Osteoblast (primary cell): ENCODE data around the gene VANGL2. TPM values are rescaled to one million over a fixed set of nuclear protein-coding genes. Genes with fewer than 3 reads are reported as not detected.

ENCODE experiments used
- DNase-seq: peaks from one replicate; pipeline ENCODE4 v3.0.0; 2011; ENCODE audit warnings: low spot score, mixed read lengths; ENCODE audit not compliant: insufficient read length; ENCODE audit errors: missing footprints
- H2AFZ ChIP-seq: 2 replicates; pipeline ENCODE4 v1.6.0; 2011; ENCODE audit warnings: mild to moderate bottlenecking, low read length
- H3K27ac ChIP-seq: 2 replicates; pipeline ENCODE4 v1.5.1; 2011; ENCODE audit warnings: mild to moderate bottlenecking, low read depth, low read length, moderate library complexity
- H3K27me3 ChIP-seq: 2 replicates; pipeline ENCODE4 v1.6.0; 2012; ENCODE audit warnings: mild to moderate bottlenecking, control low read depth, inconsistent platforms, low read length, moderate library complexity; ENCODE audit not compliant: insufficient read depth
- H3K36me3 ChIP-seq: 2 replicates; pipeline ENCODE4 v1.5.1; 2011; ENCODE audit warnings: mild to moderate bottlenecking, low read length, control low read depth, moderate library complexity; ENCODE audit not compliant: insufficient read depth
- H3K4me1 ChIP-seq: 2 replicates; pipeline ENCODE4 v1.5.1; 2011; ENCODE audit warnings: mild to moderate bottlenecking, low read length, control low read depth, moderate library complexity; ENCODE audit not compliant: insufficient read depth
- H3K4me2 ChIP-seq: 2 replicates; pipeline ENCODE4 v1.6.0; 2011; ENCODE audit warnings: mild to moderate bottlenecking, low read length; ENCODE audit not compliant: insufficient read depth
- H3K4me3 ChIP-seq: fragments of 200-600 bp; sonication (generic); 3 replicates; pipeline ENCODE4 v1.5.1; 2012; ENCODE audit warnings: mild to moderate bottlenecking, low read length, inconsistent platforms; ENCODE audit not compliant: insufficient read depth
- H3K79me2 ChIP-seq: 2 replicates; pipeline ENCODE4 v1.6.0; 2012; ENCODE audit warnings: mild to moderate bottlenecking, low read length, control low read depth, inconsistent platforms; ENCODE audit not compliant: insufficient read depth
- H3K9me3 ChIP-seq: 2 replicates; pipeline ENCODE4 v1.5.1; 2011; ENCODE audit warnings: low read depth, low read length, control low read depth
- H4K20me1 ChIP-seq: 2 replicates; pipeline ENCODE4 v1.6.0; 2012; ENCODE audit warnings: mild to moderate bottlenecking, low read length, control low read depth; ENCODE audit not compliant: insufficient read depth
- CTCF ChIP-seq: IDR thresholded peaks from 2 replicates; pipeline ENCODE4 v1.5.1; 2011; ENCODE audit warnings: mild to moderate bottlenecking, low read depth, low read length, moderate library complexity; ENCODE audit errors: extremely low read depth
- total RNA-seq: library from RNA; depleted of rRNA; stranded (reverse); fragments of >200 nt; gene quantifications from 2 replicates; pipeline ENCODE4 v1.2.3, GENCODE V29; 2012

Gene VANGL2
- total RNA-seq, 1 donor = not detected

- H3K79me2 ChIP-seq = no peaks in the 10 kb centered on the region
- H3K36me3 ChIP-seq = peaks cover 86% of the 10 kb centered on the region
- H3K27me3 ChIP-seq = no peaks in the 10 kb centered on the region
- peak; percentile 57 for TF ChIP-seq CTCF
- peaks cover 4% of the 10 kb centered on the region for H4K20me1 ChIP-seq
- H3K4me2 ChIP-seq = no peak overlapping the region
- H3K4me3 ChIP-seq = no peak overlapping the region
- no peak overlapping the region for H3K27ac ChIP-seq
- H2AFZ ChIP-seq = no peak overlapping the region
- DNase-seq = no peak
- no peaks in the 10 kb centered on the region for H3K9me3 ChIP-seq
- no peaks in the 10 kb centered on the region for H3K4me1 ChIP-seq
These were observed 45.9 kb upstream of the VANGL2 start for GRCh38 chr1:160354388-160354985.

GRCh38 chr1:160357286-160358002 lies 42.9 kb upstream of the VANGL2 start:
- Histone ChIP-seq H3K36me3 (peaks cover 65% of the 10 kb centered on the region), H2AFZ (no peak overlapping the region)

DNA sequence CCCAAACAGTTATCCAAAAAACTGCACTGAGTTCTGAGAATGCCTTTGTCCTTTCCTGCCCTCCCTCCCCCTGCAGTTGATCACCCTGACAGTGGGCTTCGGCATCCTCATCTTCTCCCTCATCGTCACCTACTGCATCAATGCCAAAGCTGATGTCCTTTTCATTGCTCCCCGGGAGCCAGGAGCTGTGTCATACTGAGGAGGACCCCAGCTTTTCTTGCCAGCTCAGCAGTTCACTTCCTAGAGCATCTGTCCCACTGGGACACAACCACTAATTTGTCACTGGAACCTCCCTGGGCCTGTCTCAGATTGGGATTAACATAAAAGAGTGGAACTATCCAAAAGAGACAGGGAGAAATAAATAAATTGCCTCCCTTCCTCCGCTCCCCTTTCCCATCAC lies 42.3 kb upstream of the VANGL2 start:
- Histone ChIP-seq H3K9me3 (no peaks in the 10 kb centered on the region), H3K79me2 (no peaks in the 10 kb centered on the region), H3K27me3 (no peaks in the 10 kb centered on the region), H2AFZ (no peak overlapping the region), H3K4me2 (no peak overlapping the region), H3K36me3 (peaks cover 59% of the 10 kb centered on the region), H3K27ac (no peak overlapping the region), H3K4me3 (no peak overlapping the region), H3K4me1 (no peaks in the 10 kb centered on the region), H4K20me1 (peaks cover 4% of the 10 kb centered on the region)
- TF ChIP-seq CTCF = no peak
- no peak for DNase-seq

More at GRCh38 chr1:160357286-160358002, 42.9 kb upstream of the VANGL2 start:
- Histone ChIP-seq H3K4me2 (no peak overlapping the region), H3K9me3 (no peaks in the 10 kb centered on the region), H3K4me3 (no peak overlapping the region), H3K27me3 (no peaks in the 10 kb centered on the region), H4K20me1 (peaks cover 4% of the 10 kb centered on the region), H3K27ac (no peak overlapping the region), H3K79me2 (no peaks in the 10 kb centered on the region), H3K4me1 (no peaks in the 10 kb centered on the region)
- TF ChIP-seq CTCF = no peak
- no peak for DNase-seq

GRCh38 chr1:160359559-160360226 lies 40.7 kb upstream of the VANGL2 start:
- Histone ChIP-seq H3K4me2 (no peak overlapping the region), H2AFZ (no peak overlapping the region), H3K36me3 (peaks cover 43% of the 10 kb centered on the region), H3K79me2 (no peaks in the 10 kb centered on the region), H4K20me1 (peaks cover 4% of the 10 kb centered on the region), H3K27me3 (no peaks in the 10 kb centered on the region), H3K4me1 (no peaks in the 10 kb centered on the region), H3K27ac (no peak overlapping the region), H3K4me3 (no peak overlapping the region), H3K9me3 (no peaks in the 10 kb centered on the region)
- TF ChIP-seq CTCF = no peak
- DNase-seq = no peak
